HEK293 (cell line): ENCODE data around the gene RASL11B.

Experiments
- CTCF ChIA-PET: fragments of 350-600 bp; formaldehyde crosslinking; extraction: SDS; loops from one replicate; lab custom pipeline; 2021; ENCODE audit warnings: antibody characterized with exemption; lab: Yijun Ruan, JAX
- POLR2A ChIA-PET: fragments of 300-600 bp; formaldehyde crosslinking; extraction: SDS; loops from one replicate; lab custom pipeline; 2020; ENCODE audit warnings: antibody characterized with exemption, inconsistent platforms; lab: Yijun Ruan, JAX
- H3K27ac ChIP-seq: fragments of 200-500 bp; sonication (Bioruptor generic); 2 replicates; pipeline ENCODE4 v1.5.1; 2014; ENCODE audit warnings: low read depth, low read length, control low read depth, inconsistent platforms; ENCODE audit errors: extremely low read depth
- H3K36me3 ChIP-seq, 2 experiments: fragments of 200-500 bp in 1 of 2; sonication (Bioruptor generic) in 1 of 2; 1 replicate in 1 of 2; 2 replicates in 1 of 2; pipeline ENCODE4 v1.5.1; 2014 to 2017; ENCODE audit warnings: inconsistent platforms in 2 of 2, low read length in 2 of 2; ENCODE audit not compliant: control insufficient read depth in 2 of 2, insufficient read depth in 1 of 2
- H3K4me1 ChIP-seq: fragments of 200-500 bp; sonication (Bioruptor generic); 2 replicates; pipeline ENCODE4 v1.5.1; 2014; ENCODE audit warnings: mild to moderate bottlenecking, low read length, inconsistent platforms; ENCODE audit not compliant: control insufficient read depth, insufficient read depth
- H3K4me3 ChIP-seq: 2 replicates; pipeline ENCODE4 v1.5.1; 2011; ENCODE audit warnings: low read depth, mild to moderate bottlenecking, control low read depth, low read length, moderate library complexity
- H3K9me3 ChIP-seq: fragments of 200-500 bp; sonication (Bioruptor generic); 2 replicates; pipeline ENCODE4 v1.5.1; 2014; ENCODE audit warnings: low read depth, low read length, inconsistent platforms; ENCODE audit not compliant: control insufficient read depth, insufficient read depth
- GLI4 ChIP-seq: fragments of 450-650 bp; formaldehyde crosslinking; IDR thresholded peaks from 2 replicates; pipeline ENCODE4 v1.5.1; 2016; ENCODE audit warnings: missing biosample characterization, missing genetic modification characterization
- GLIS1 ChIP-seq: fragments of 450-650 bp; formaldehyde crosslinking; IDR thresholded peaks from 2 replicates; pipeline ENCODE4 v1.5.1; 2016; ENCODE audit warnings: missing biosample characterization, missing genetic modification characterization
- HIC1 ChIP-seq: fragments of 450-650 bp; formaldehyde crosslinking; IDR thresholded peaks from 2 replicates; pipeline ENCODE4 v1.5.1; 2016; ENCODE audit warnings: missing biosample characterization, missing genetic modification characterization
- HOXD13 ChIP-seq: sonication (generic); formaldehyde crosslinking; IDR thresholded peaks from 2 replicates; pipeline ENCODE4 v1.8.0; 2022; ENCODE audit warnings: missing genetic modification reagents, borderline replicate concordance
- KLF8 ChIP-seq: fragments of 450-650 bp; formaldehyde crosslinking; IDR thresholded peaks from 2 replicates; pipeline ENCODE4 v1.5.1; 2016; ENCODE audit warnings: missing biosample characterization, missing genetic modification characterization
- PRDM1 ChIP-seq: fragments of 450-650 bp; formaldehyde crosslinking; IDR thresholded peaks from 2 replicates; pipeline ENCODE4; 2016; ENCODE audit warnings: missing biosample characterization, missing genetic modification characterization
- RBAK ChIP-seq: fragments of 450-650 bp; formaldehyde crosslinking; IDR thresholded peaks from 2 replicates; pipeline ENCODE4 v1.5.1; 2016; ENCODE audit warnings: missing biosample characterization, missing genetic modification characterization
- YY1 ChIP-seq: fragments of 450-650 bp; formaldehyde crosslinking; IDR thresholded peaks from 2 replicates; pipeline ENCODE4 v1.5.1; 2018; ENCODE audit warnings: missing biosample characterization, missing genetic modification characterization
- ZBTB21 ChIP-seq: fragments of 450-650 bp; formaldehyde crosslinking; IDR thresholded peaks from 2 replicates; pipeline ENCODE4 v1.5.1; 2017; ENCODE audit warnings: missing biosample characterization, missing genetic modification characterization
- ZBTB7A ChIP-seq: fragments of 450-650 bp; formaldehyde crosslinking; IDR thresholded peaks from 2 replicates; pipeline ENCODE4 v1.5.1; 2016; ENCODE audit warnings: low read depth, missing biosample characterization, missing genetic modification characterization
- ZNF10 ChIP-seq: fragments of 450-650 bp; formaldehyde crosslinking; IDR thresholded peaks from 2 replicates; pipeline ENCODE4 v1.5.1; 2017; ENCODE audit warnings: missing biosample characterization, missing genetic modification characterization
- ZNF2 ChIP-seq: fragments of 450-650 bp; formaldehyde crosslinking; IDR thresholded peaks from 2 replicates; pipeline ENCODE4 v1.5.1; 2016; ENCODE audit warnings: missing biosample characterization, missing genetic modification characterization
- ZNF292 ChIP-seq: fragments of 450-650 bp; formaldehyde crosslinking; IDR thresholded peaks from 2 replicates; pipeline ENCODE4 v1.5.1; 2016; ENCODE audit warnings: low read depth, missing biosample characterization, missing genetic modification characterization, borderline replicate concordance
- ZNF302 ChIP-seq: fragments of 450-650 bp; formaldehyde crosslinking; IDR thresholded peaks from 2 replicates; pipeline ENCODE4 v1.5.1; 2016; ENCODE audit warnings: missing biosample characterization, missing genetic modification characterization, low read depth
- ZNF391 ChIP-seq: fragments of 450-650 bp; formaldehyde crosslinking; IDR thresholded peaks from 2 replicates; pipeline ENCODE4 v1.5.1; 2016; ENCODE audit warnings: low read depth, missing biosample characterization, missing genetic modification characterization, borderline replicate concordance
- ZNF426 ChIP-seq: fragments of 450-650 bp; formaldehyde crosslinking; IDR thresholded peaks from 2 replicates; pipeline ENCODE4 v1.5.1; 2017; ENCODE audit warnings: missing biosample characterization, missing genetic modification characterization, mild to moderate bottlenecking, inconsistent platforms, moderate library complexity
- ZNF518A ChIP-seq: fragments of 450-650 bp; formaldehyde crosslinking; conservative IDR thresholded peaks from 2 replicates; pipeline ENCODE4 v1.5.1; 2016; ENCODE audit warnings: low read depth, missing biosample characterization, missing genetic modification characterization
- ZNF626 ChIP-seq: fragments of 450-650 bp; sonication (Bioruptor Pico); formaldehyde crosslinking; IDR thresholded peaks from 2 replicates; pipeline ENCODE4 v1.5.1; 2018; ENCODE audit warnings: missing biosample characterization, missing genetic modification characterization, inconsistent platforms
- ZNF654 ChIP-seq: fragments of 450-650 bp; formaldehyde crosslinking; IDR thresholded peaks from 2 replicates; pipeline ENCODE4 v1.5.1; 2016; ENCODE audit warnings: low read depth, missing biosample characterization, missing genetic modification characterization
- ZNF707 ChIP-seq: fragments of 450-650 bp; formaldehyde crosslinking; IDR thresholded peaks from 2 replicates; pipeline ENCODE4 v1.5.1; 2016; ENCODE audit warnings: missing biosample characterization, missing genetic modification characterization
- TF ChIP-seq, protein P1 (sequence below): fragments of 450-650 bp; formaldehyde crosslinking; optimal IDR thresholded peaks from 2 replicates; pipeline ENCODE3; 2016; ENCODE audit warnings: missing biosample characterization, mild to moderate bottlenecking, missing genetic modification characterization

Gene RASL11B

DNA sequence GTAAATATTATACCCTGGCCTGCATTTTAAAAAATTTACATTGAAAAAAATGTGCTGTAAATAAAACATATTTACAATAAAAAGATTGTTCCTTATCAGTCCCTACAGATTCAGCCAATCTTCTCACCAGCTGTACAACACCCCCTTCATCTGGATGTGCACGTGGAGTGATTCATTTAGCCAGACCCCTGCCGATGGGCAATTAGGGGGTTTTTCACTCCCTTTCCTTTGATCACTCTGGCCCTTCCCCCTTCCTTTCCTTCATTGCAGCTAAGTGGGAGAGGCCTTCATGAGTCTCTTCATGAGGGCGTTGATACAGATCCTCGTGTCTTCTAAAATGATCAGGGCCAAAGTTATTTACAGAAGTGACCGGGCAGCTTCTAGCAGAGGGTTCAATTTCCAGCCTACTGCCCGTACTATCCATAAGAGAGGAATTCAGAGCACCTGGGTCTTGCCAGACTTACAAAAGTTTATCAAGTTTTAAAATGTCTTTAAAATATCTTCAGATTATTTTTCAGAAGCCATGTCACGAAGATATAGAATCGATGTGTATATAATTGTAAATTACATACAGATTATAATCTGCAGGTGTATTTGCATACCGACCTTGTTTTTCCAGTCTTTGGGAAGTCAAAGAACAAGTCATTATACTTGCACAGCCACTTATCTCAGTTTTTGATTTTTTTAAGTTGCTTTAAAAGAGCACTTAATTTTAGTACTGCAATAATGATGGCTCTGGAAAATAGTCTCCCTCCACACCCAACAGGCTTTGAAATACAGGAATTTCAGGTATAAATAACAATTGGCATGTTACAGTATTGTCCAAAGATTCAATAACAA is 21.4 kb upstream of the RASL11B start:
- no peaks in the 10 kb centered on the region for H3K36me3 ChIP-seq
- ChIA-PET CTCF (no interaction called here), POLR2A (no interaction called here)
- H3K27ac ChIP-seq = no peak overlapping the region
- no peaks in the 10 kb centered on the region for H3K4me1 ChIP-seq
- no peak for TF ChIP-seq ZBTB21 (tag by site-specific recombination)
- TF ChIP-seq ZNF626 = no peak
- no peaks in the 10 kb centered on the region for H3K9me3 ChIP-seq
- H3K4me3 ChIP-seq = no peak overlapping the region

DNA sequence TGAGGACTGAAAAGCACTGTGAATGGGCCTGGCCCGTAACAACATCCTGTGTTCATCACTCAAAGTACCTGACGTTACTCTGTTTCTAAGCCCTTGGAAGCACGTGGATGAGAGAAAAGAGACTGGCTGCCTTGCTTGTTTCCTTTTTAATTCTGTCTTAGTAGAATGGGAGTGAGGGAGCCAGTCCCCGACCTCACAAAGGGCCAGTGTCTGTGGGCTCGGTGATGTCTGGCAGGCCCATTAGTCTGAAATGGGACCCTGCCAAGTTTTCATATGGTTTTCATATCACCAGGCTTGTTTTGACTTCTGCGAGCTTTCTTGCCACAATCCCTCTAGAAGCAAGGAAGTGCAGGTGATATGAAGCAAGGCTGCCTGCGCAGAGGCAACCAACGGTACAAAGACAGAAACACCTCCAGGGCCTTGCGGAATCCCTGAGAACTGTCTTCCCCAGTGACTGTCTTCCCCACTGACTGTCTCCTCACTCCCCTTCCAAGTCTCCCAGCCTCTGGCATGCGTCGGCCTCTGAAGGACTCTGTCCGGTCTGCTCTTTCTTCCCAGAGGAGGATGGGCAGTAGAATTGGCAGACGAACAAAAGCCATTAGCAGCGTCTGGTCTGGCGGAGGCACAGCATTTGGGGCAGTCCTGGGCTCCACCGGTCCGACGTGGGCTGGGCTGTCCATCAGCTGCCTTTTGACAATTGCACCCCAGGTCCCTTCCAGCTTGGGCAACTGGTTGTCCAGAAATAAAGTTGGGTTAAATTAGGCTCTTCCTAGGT is 20.2 kb upstream of the RASL11B start:
- CTCF ChIA-PET = no interaction called here

GRCh38 chr4:52842792-52843191 is 19.3 kb upstream of the RASL11B start:
- ChIA-PET CTCF (no interaction called here), POLR2A (interaction anchor here (0.6 kb wide), 1 partner anchor 1224 kb away, joined by 4 read pairs; no protein-coding TSS in a partner anchor)
- Histone ChIP-seq H3K27ac (no peak overlapping the region), H3K9me3 (no peaks in the 10 kb centered on the region), H3K4me3 (no peak overlapping the region), H3K36me3 (no peaks in the 10 kb centered on the region), H3K4me1 (no peaks in the 10 kb centered on the region)
- TF ChIP-seq, protein P1, sequence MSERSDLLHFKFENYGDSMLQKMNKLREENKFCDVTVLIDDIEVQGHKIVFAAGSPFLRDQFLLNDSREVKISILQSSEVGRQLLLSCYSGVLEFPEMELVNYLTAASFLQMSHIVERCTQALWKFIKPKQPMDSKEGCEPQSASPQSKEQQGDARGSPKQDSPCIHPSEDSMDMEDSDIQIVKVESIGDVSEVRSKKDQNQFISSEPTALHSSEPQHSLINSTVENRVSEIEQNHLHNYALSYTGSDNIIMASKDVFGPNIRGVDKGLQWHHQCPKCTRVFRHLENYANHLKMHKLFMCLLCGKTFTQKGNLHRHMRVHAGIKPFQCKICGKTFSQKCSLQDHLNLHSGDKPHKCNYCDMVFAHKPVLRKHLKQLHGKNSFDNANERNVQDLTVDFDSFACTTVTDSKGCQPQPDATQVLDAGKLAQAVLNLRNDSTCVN (tag by site-specific recombination) = no peak
- TF ChIP-seq RBAK (tag by site-specific recombination) = no peak
- no peak for TF ChIP-seq ZNF518A
- TF ChIP-seq YY1 (tag by site-specific recombination) = no peak
- TF ChIP-seq ZNF2 (tag by site-specific recombination) = no peak
- TF ChIP-seq GLIS1 (tag by site-specific recombination) = no peak
- no peak for TF ChIP-seq ZNF302 (tag by site-specific recombination)
- no peak for TF ChIP-seq ZNF654 (tag by site-specific recombination)
- no peak for TF ChIP-seq ZNF707 (tag by site-specific recombination)
- TF ChIP-seq KLF8 = no peak
- no peak for TF ChIP-seq HIC1
- TF ChIP-seq GLI4 = no peak
- no peak for TF ChIP-seq PRDM1 (tag by site-specific recombination)
- no peak for TF ChIP-seq ZNF391 (tag by site-specific recombination)
- no peak for TF ChIP-seq ZNF10 (tag by site-specific recombination)
- TF ChIP-seq ZNF292 = no peak
- no peak for TF ChIP-seq HOXD13 (CRISPR knock-in tag)
- no peak for TF ChIP-seq ZBTB7A

More for the DNA sequence above, 20.2 kb upstream of the RASL11B start:
- Histone ChIP-seq H3K36me3 (no peaks in the 10 kb centered on the region), H3K9me3 (no peaks in the 10 kb centered on the region), H3K27ac (no peak overlapping the region), H3K4me1 (no peaks in the 10 kb centered on the region), H3K4me3 (no peak overlapping the region)
- TF ChIP-seq ZNF426 = no peak
- POLR2A ChIA-PET = no interaction called here
